Sciatic nerve (tissue), 2 donors: ENCODE results near the gene ZNF366. TPM values are rescaled to one million over a fixed set of nuclear protein-coding genes. Genes with fewer than 3 reads are reported as not detected.
"Not testable (repeated sequence)": the region's sequence is repeated elsewhere in the genome, so short reads cannot be mapped to it uniquely, and the experiment has no call there.

ENCODE experiments used
- ATAC-seq: fragments of 200-7000 bp; cut with Tn5 transposase; one replicate; pipeline ENCODE4 v1.9.1; 2020; ENCODE audit warnings: mild to moderate bottlenecking, moderate library complexity
- DNase-seq: peaks from one replicate; pipeline ENCODE4 v3.0.0-alpha.2; 2020; ENCODE audit warnings: low spot score
- intact Hi-C: fragments of 100-400 bp; cut with DNase I; formaldehyde crosslinking; loops from one replicate; pipeline ENCODE4 v1.14.2; 2022
- total RNA-seq: library from RNA; stranded (reverse); fragmentation: NEBNext Ultra II Directional; extraction: Animal tissue kit (Norgen Biotek cat#: 25700); gene quantifications from one replicate; pipeline ENCODE4 v1.2.1, GENCODE V29; 2021
- donor health status: DM: no; HTN: no; CAD: no.
- donor health status: DM: no; HTN: no; CAD: no.

Gene ZNF366
- total RNA-seq, 1 donor from 2014 or later, result 8.0 TPM

GRCh38 chr5:72427488-72428437, 79.4 kb downstream of the ZNF366 start:
- intact Hi-C loops, result no loop called here
- DNase-seq (no peak), ATAC-seq (peak; percentile 74)

GRCh38 chr5:72427016-72427415, 80.2 kb downstream of the ZNF366 start:
- intact Hi-C loops, result no loop called here
- ATAC-seq (no peak), DNase-seq (no peak)

- intact Hi-C loops, result no loop called here
- DNase-seq (no peak), ATAC-seq (no peak)
Observed at GRCh38 chr5:72426019-72426418, 81.2 kb downstream of the ZNF366 start.

- ATAC-seq (no peak), DNase-seq (no peak)
- intact Hi-C loops, result no loop called here
Observed at GRCh38 chr5:72418271-72418670, 88.9 kb downstream of the ZNF366 start.

- DNase-seq, result no peak
- intact Hi-C loops, result no loop called here
- no peak for ATAC-seq
Observed at GRCh38 chr5:72417333-72418062, 89.7 kb downstream of the ZNF366 start.

GRCh38 chr5:72415616-72416325, 91.4 kb downstream of the ZNF366 start:
- DNase-seq, result no peak
- no peak for ATAC-seq
- intact Hi-C loops, result no loop called here

- DNase-seq, result no peak
Observed at GRCh38 chr5:72412283-72413055, 94.7 kb downstream of the ZNF366 start.

GRCh38 chr5:72410688-72411295, 96.4 kb downstream of the ZNF366 start:
- DNase-seq (no peak), ATAC-seq (no peak)
- intact Hi-C loops, result no loop called here

More at GRCh38 chr5:72412283-72413055, 94.7 kb downstream of the ZNF366 start:
- intact Hi-C loops, result no loop called here
- ATAC-seq, result no peak

- DNase-seq (no peak), ATAC-seq (no peak)
- intact Hi-C loops, result no loop called here
Observed at GRCh38 chr5:72408603-72409002, 98.6 kb downstream of the ZNF366 start.

- intact Hi-C loops, result no loop called here
- DNase-seq (no peak), ATAC-seq (no peak)
Observed at GRCh38 chr5:72408127-72408526, 99.1 kb downstream of the ZNF366 start.

- DNase-seq (no peak), ATAC-seq (no peak)
- intact Hi-C loops, result no loop called here
Observed at GRCh38 chr5:72407541-72407940, 99.7 kb downstream of the ZNF366 start.

GRCh38 chr5:72407078-72407477, 100.1 kb downstream of the ZNF366 start:
- ATAC-seq (no peak), DNase-seq (no peak)
- intact Hi-C loops, result no loop called here

GRCh38 chr5:72404771-72405170, 102.4 kb downstream of the ZNF366 start:
- DNase-seq, intact Hi-C loops, ATAC-seq: not testable (repeated sequence)

GRCh38 chr5:72402959-72403628, 104.1 kb downstream of the ZNF366 start:
- no peak for DNase-seq
- ATAC-seq, result peak; percentile 16
- intact Hi-C loops, result no loop called here

GRCh38 chr5:72402381-72402890, 104.8 kb downstream of the ZNF366 start:
- intact Hi-C loops, result no loop called here
- ATAC-seq, result peak; percentile 77
- DNase-seq, result no peak

- ATAC-seq (no peak), DNase-seq (no peak)
- intact Hi-C loops, result no loop called here
Observed at GRCh38 chr5:72400950-72401349, 106.3 kb downstream of the ZNF366 start.

GRCh38 chr5:72397836-72398235, 109.4 kb downstream of the ZNF366 start:
- ATAC-seq (no peak), DNase-seq (no peak)
- intact Hi-C loops, result no loop called here

- intact Hi-C loops, result no loop called here
- ATAC-seq (no peak), DNase-seq (no peak)
Observed at GRCh38 chr5:72394688-72395087, 112.5 kb downstream of the ZNF366 start.
